A549 (cell line): ENCODE measurements around the gene ATP2C2. TPM values are rescaled to one million over a fixed set of nuclear protein-coding genes. Genes with fewer than 3 reads are reported as not detected.

ENCODE experiments used
- ATAC-seq, 2 experiments: fragments of 200-7000 bp in 1 of 2; fragments of >200 bp in 1 of 2; cut with Nextera tagmentation in 1 of 2; cut with Tn5 transposase in 1 of 2; 3 replicates each; pipeline versions ENCODE4 v1.8.0 to v1.9.1; 2018 to 2020; ENCODE audit warnings: mild to moderate bottlenecking in 1 of 2, moderate library complexity in 1 of 2
- CTCF ChIA-PET: fragments of 300-600 bp; sonication (Branson Sonifier 250); formaldehyde crosslinking; extraction: SDS; loops from one replicate; lab custom pipeline; 2021; ENCODE audit warnings: antibody characterized with exemption, inconsistent platforms; lab: Yijun Ruan, JAX
- POLR2A ChIA-PET: fragments of 350-600 bp; formaldehyde crosslinking; extraction: SDS; loops from one replicate; lab custom pipeline; 2021; ENCODE audit warnings: antibody characterized with exemption, inconsistent platforms; lab: Yijun Ruan, JAX
- DNase-seq, 2 experiments: peaks; one replicate each; pipeline versions ENCODE4 v3.0.0 to v3.0.0-alpha.2; 2011 to 2016; ENCODE audit warnings: low read depth in 1 of 2, low spot score in 1 of 2
- FAIRE-seq: peaks from 2 replicates; lab custom pipeline; 2011; peaks lifted over from hg19 to GRCh38; lab: Jason Lieb, UNC
- H3K27ac ChIP-seq, 2 experiments: fragments of >200 bp; sonication (Bioruptor Twin); formaldehyde crosslinking; 3 replicates each; pipeline ENCODE4 v1.5.1; 2016 to 2017
- H3K4me1 ChIP-seq: fragments of >200 bp; sonication (Bioruptor Twin); formaldehyde crosslinking; 3 replicates; pipeline ENCODE4 v1.6.1; 2016
- H3K4me2 ChIP-seq: fragments of >200 bp; sonication (Bioruptor Twin); formaldehyde crosslinking; 3 replicates; pipeline ENCODE4 v1.6.1; 2016
- H3K4me3 ChIP-seq: fragments of >200 bp; sonication (Bioruptor Twin); formaldehyde crosslinking; 3 replicates; pipeline ENCODE4 v1.5.1; 2016
- H3K9me3 ChIP-seq: fragments of >200 bp; sonication (Bioruptor Twin); formaldehyde crosslinking; 3 replicates; pipeline ENCODE4 v1.6.1; 2016
- BHLHE40 ChIP-seq: IDR thresholded peaks from 2 replicates; pipeline ENCODE4 v1.6.1; 2012; ENCODE audit warnings: low read depth, low read length, inconsistent platforms
- CBX8 ChIP-seq: fragments of 200-600 bp; sonication (generic); IDR thresholded peaks from 2 replicates; pipeline ENCODE4 v1.6.1; 2016
- CHD4 ChIP-seq: fragments of 200-600 bp; sonication (generic); IDR thresholded peaks from 2 replicates; pipeline ENCODE4 v1.6.1; 2016; ENCODE audit warnings: antibody characterized with exemption, mild to moderate bottlenecking, borderline replicate concordance
- EHMT2 ChIP-seq: fragments of 200-600 bp; sonication (generic); IDR thresholded peaks from 2 replicates; pipeline ENCODE4 v1.6.1; 2016; ENCODE audit warnings: antibody characterized with exemption, low read depth, mild to moderate bottlenecking, moderate library complexity
- EP300 ChIP-seq, 2 experiments: fragments of >200 bp; sonication (Bioruptor Twin); formaldehyde crosslinking; IDR thresholded peaks; 2 replicates in 1 of 2; 3 replicates in 1 of 2; pipeline ENCODE4 v1.6.1; 2016 to 2017
- GATA3 ChIP-seq: IDR thresholded peaks from 2 replicates; pipeline ENCODE4 v1.6.1; 2012; ENCODE audit warnings: borderline replicate concordance
- HDAC2 ChIP-seq: fragments of 200-600 bp; sonication (generic); IDR thresholded peaks from 2 replicates; pipeline ENCODE4 v1.6.1; 2016
- HOXB13 ChIP-seq: fragments of 250-450 bp; sonication (Bioruptor Pico); IDR thresholded peaks from 2 replicates; pipeline ENCODE4 v1.5.0; 2020; ENCODE audit warnings: low read depth, mild to moderate bottlenecking, moderate library complexity
- HOXB5 ChIP-seq: fragments of 250-450 bp; sonication (Bioruptor Pico); IDR thresholded peaks from 2 replicates; pipeline ENCODE4 v1.5.0; 2020; ENCODE audit warnings: mild to moderate bottlenecking, moderate library complexity
- JUN ChIP-seq, 2 experiments: fragments of >200 bp; sonication (Bioruptor Twin); formaldehyde crosslinking; IDR thresholded peaks; 2 replicates in 1 of 2; 3 replicates in 1 of 2; pipeline ENCODE4 v1.6.1; 2016 to 2017
- JUNB ChIP-seq: fragments of >200 bp; sonication (Bioruptor Twin); formaldehyde crosslinking; IDR thresholded peaks from 2 replicates; pipeline ENCODE4 v1.6.1; 2016
- KDM1A ChIP-seq: fragments of 200-600 bp; sonication (generic); IDR thresholded peaks from 2 replicates; pipeline ENCODE4 v1.6.1; 2016; ENCODE audit warnings: low read depth, mild to moderate bottlenecking
- MAZ ChIP-seq: fragments of 150-350 bp; IDR thresholded peaks from 2 replicates; pipeline ENCODE4 v1.6.1; 2014; ENCODE audit warnings: antibody characterized with exemption, low read depth, low read length, borderline replicate concordance
- MYC ChIP-seq: IDR thresholded peaks from 2 replicates; pipeline ENCODE4 v1.6.1; 2012; ENCODE audit warnings: mild to moderate bottlenecking, inconsistent platforms, low read length, improper control_type of control experiment, borderline replicate concordance
- NFE2L2 ChIP-seq: fragments of 150-350 bp; conservative IDR thresholded peaks from 2 replicates; pipeline ENCODE4 v1.6.1; 2014; ENCODE audit warnings: low read length
- NPAS2 ChIP-seq: fragments of 250-450 bp; sonication (Bioruptor Pico); IDR thresholded peaks from 2 replicates; pipeline ENCODE4 v1.8.0; 2022; ENCODE audit warnings: mild to moderate bottlenecking, moderate library complexity, borderline replicate concordance
- PBX3 ChIP-seq: IDR thresholded peaks from 2 replicates; pipeline ENCODE4 v1.6.1; 2012
- POLR2A ChIP-seq: IDR thresholded peaks from 2 replicates; pipeline ENCODE4 v1.6.1; 2012; ENCODE audit warnings: mild to moderate bottlenecking, low read length
- POLR2AphosphoS2 ChIP-seq: conservative IDR thresholded peaks from 2 replicates; pipeline ENCODE4 v1.6.1; 2012; ENCODE audit warnings: low read length, improper control_type of control experiment, inconsistent platforms
- RAD21 ChIP-seq, 2 experiments: fragments of >200 bp in 1 of 2; sonication (Bioruptor Twin) in 1 of 2; formaldehyde crosslinking in 1 of 2; IDR thresholded peaks in 1 of 2; conservative IDR thresholded peaks in 1 of 2; 2 replicates in 1 of 2; 3 replicates in 1 of 2; pipeline ENCODE4 v1.6.1; 2012 to 2018; ENCODE audit warnings: inconsistent platforms in 1 of 2
- RARB ChIP-seq: fragments of 250-450 bp; sonication (Bioruptor Pico); IDR thresholded peaks from 2 replicates; pipeline ENCODE4 v1.8.0; 2021; ENCODE audit warnings: mild to moderate bottlenecking, moderate library complexity
- RCOR1 ChIP-seq: fragments of 150-350 bp; IDR thresholded peaks from 2 replicates; pipeline ENCODE4 v1.6.1; 2014; ENCODE audit warnings: antibody characterized with exemption, low read length, low read depth
- RFX5 ChIP-seq: fragments of 450-650 bp; IDR thresholded peaks from 2 replicates; pipeline ENCODE4 v1.7.1; 2014; ENCODE audit warnings: antibody characterized with exemption, mild to moderate bottlenecking, moderate library complexity
- SMC3 ChIP-seq: fragments of >200 bp; sonication (Bioruptor Twin); formaldehyde crosslinking; IDR thresholded peaks from 3 replicates; pipeline ENCODE4 v1.6.1; 2018; ENCODE audit warnings: inconsistent platforms
- TP53 ChIP-seq: fragments of 250-450 bp; sonication (Bioruptor Pico); IDR thresholded peaks from 2 replicates; pipeline ENCODE4 v1.5.0; 2021; ENCODE audit warnings: mild to moderate bottlenecking, moderate library complexity
- ZC3H11A ChIP-seq: fragments of 450-650 bp; IDR thresholded peaks from 2 replicates; pipeline ENCODE4 v1.6.1; 2014; ENCODE audit warnings: antibody characterized with exemption, mild to moderate bottlenecking
- ZNF302 ChIP-seq: fragments of 250-450 bp; sonication (Bioruptor Pico); IDR thresholded peaks from 2 replicates; pipeline ENCODE4 v1.9.0; 2021; ENCODE audit warnings: inconsistent platforms, mild to moderate bottlenecking, moderate library complexity
- WGBS: methylation state at CpG from one replicate; pipeline ENCODE4 v1.1.6; 2017; ENCODE audit errors: missing lambda C conversion rate; 5-methylcytosine and 5-hydroxymethylcytosine counted together
- polyA plus RNA-seq, 4 experiments: library from polyadenylated mRNA; depleted of rRNA in 3 of 4; stranded (reverse); fragments of >200 nt; fragmentation: RNase III in 1 of 4; extraction: RNeasy Plus Mini Kit Qiagen cat#74134 plus additional on column Dnase treatment in 1 of 4; gene quantifications; 2 replicates in 3 of 4; 3 replicates in 1 of 4; pipeline ENCODE4 v1.2.3, GENCODE V29; 2011 to 2017
- TF ChIP-seq, protein P1 (sequence below): fragments of 150-350 bp; IDR thresholded peaks from 2 replicates; pipeline ENCODE4 v1.6.1; 2014; ENCODE audit warnings: low read depth, mild to moderate bottlenecking, low read length
- TF ChIP-seq, protein P2 (sequence below): fragments of 450-650 bp; IDR thresholded peaks from 2 replicates; pipeline ENCODE4 v1.6.1; 2014; ENCODE audit warnings: antibody characterized with exemption

ATP2C2 gene
- polyA plus RNA-seq, 2 of the 4 experiments (the other 2 are of a cell fraction) = 0.14 to 0.17 TPM

GRCh38 chr16:84350685-84351400 lies 17.5 kb upstream of the ATP2C2 start:
- no peak overlapping the region for H3K4me2 ChIP-seq
- POLR2A ChIA-PET = no interaction called here
- no peak overlapping the region for H3K27ac ChIP-seq
- H3K9me3 ChIP-seq = no peaks in the 10 kb centered on the region
- DNase-seq (no peak), FAIRE-seq (no peak), ATAC-seq (0 out of 6 replicates have a peak, but pooled peaks of 1 of the 2 experiments have one; percentile 19)
- no peaks in the 10 kb centered on the region for H3K4me1 ChIP-seq
- H3K4me3 ChIP-seq = no peak overlapping the region
- WGBS = 66% methylated on average over 15 of the region's 16 CpGs
- TF ChIP-seq EHMT2 (no peak), RARB (CRISPR knock-in tag) (no peak), MYC (no peak), KDM1A (no peak), SMC3 (no peak), HDAC2 (no peak), PBX3 (no peak), JUNB (no peak), ZNF302 (CRISPR knock-in tag) (no peak), BHLHE40 (no peak), JUN (IDR thresholded peaks at IDR 0.05) (no peak), POLR2A (no peak)
- CTCF ChIA-PET = interaction anchor here (1.1 kb wide), 1 partner anchor 8 kb away, joined by 3 read pairs; no protein-coding TSS in a partner anchor

DNA sequence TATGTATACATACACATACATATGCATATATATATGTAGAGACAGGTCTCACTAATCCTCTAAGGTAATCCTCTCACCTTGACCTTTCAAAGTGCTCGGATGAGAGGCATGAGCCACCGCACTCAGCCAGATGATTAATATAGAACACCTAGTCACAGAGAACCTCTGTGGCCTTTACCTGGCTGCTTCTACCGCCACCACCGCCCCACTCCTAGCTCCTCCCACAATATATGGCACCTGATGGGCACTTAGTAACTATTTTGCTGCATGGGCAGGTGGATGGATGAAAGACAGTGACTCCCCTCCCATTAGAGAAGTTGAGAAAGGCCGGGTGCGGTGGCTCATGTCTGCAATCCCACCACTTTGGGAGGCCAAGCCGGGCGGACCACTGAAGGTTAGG lies 16.7 kb upstream of the ATP2C2 start:
- peaks cover 5% of the 10 kb centered on the region; the same call in 2 of the 3 replicates for H3K4me1 ChIP-seq
- FAIRE-seq = no peak
- CTCF ChIA-PET = no interaction called here
- TF ChIP-seq CBX8 (no peak), CHD4 (no peak), RAD21 (conservative IDR thresholded peaks at IDR 0.05 in 1 of 2, IDR thresholded peaks at IDR 0.05 in 1 of 2) (no peak)
- TF ChIP-seq, all 56 proteins: peak for 0
- no peak overlapping the region for H3K4me3 ChIP-seq
- DNase-seq = no peak
- H3K4me2 ChIP-seq = no peak overlapping the region
- ATAC-seq = no peak
- no peaks in the 10 kb centered on the region for H3K9me3 ChIP-seq
- 56% methylated on average over 8 of the region's 8 CpGs for WGBS
- POLR2A ChIA-PET = no interaction called here
- H3K27ac ChIP-seq = no peak overlapping the region

GRCh38 chr16:84354306-84354705 lies 14.0 kb upstream of the ATP2C2 start:
- TF ChIP-seq GATA3 (no peak), EP300 (IDR thresholded peaks at IDR 0.05) (no peak), NFE2L2 (no peak), CHD4 (no peak), ZC3H11A (no peak), HOXB5 (CRISPR knock-in tag) (no peak), NPAS2 (CRISPR knock-in tag) (no peak), EHMT2 (no peak), POLR2AphosphoS2 (no peak), MAZ (no peak), POLR2A (no peak), MYC (no peak), TP53 (CRISPR knock-in tag) (no peak), RFX5 (no peak), RCOR1 (no peak), HOXB13 (CRISPR knock-in tag) (no peak)
- TF ChIP-seq, protein P1, sequence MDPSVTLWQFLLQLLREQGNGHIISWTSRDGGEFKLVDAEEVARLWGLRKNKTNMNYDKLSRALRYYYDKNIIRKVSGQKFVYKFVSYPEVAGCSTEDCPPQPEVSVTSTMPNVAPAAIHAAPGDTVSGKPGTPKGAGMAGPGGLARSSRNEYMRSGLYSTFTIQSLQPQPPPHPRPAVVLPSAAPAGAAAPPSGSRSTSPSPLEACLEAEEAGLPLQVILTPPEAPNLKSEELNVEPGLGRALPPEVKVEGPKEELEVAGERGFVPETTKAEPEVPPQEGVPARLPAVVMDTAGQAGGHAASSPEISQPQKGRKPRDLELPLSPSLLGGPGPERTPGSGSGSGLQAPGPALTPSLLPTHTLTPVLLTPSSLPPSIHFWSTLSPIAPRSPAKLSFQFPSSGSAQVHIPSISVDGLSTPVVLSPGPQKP = no peak
- TF ChIP-seq, protein P2, sequence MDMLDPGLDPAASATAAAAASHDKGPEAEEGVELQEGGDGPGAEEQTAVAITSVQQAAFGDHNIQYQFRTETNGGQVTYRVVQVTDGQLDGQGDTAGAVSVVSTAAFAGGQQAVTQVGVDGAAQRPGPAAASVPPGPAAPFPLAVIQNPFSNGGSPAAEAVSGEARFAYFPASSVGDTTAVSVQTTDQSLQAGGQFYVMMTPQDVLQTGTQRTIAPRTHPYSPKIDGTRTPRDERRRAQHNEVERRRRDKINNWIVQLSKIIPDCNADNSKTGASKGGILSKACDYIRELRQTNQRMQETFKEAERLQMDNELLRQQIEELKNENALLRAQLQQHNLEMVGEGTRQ = no peak
- CTCF ChIA-PET = no interaction called here
- H3K4me1 ChIP-seq = peaks cover 15% of the 10 kb centered on the region; the same call in 2 of the 3 replicates
- ATAC-seq = no peak
- no peak overlapping the region for H3K27ac ChIP-seq
- DNase-seq = no peak
- no peak overlapping the region for H3K4me2 ChIP-seq
- 36% methylated on average over 6 of the region's 6 CpGs for WGBS
- H3K9me3 ChIP-seq = no peaks in the 10 kb centered on the region
- POLR2A ChIA-PET = no interaction called here
- FAIRE-seq = no peak
- no peak overlapping the region for H3K4me3 ChIP-seq
